ENCODE data around the gene DTNB.

The DTNB gene

DNA sequence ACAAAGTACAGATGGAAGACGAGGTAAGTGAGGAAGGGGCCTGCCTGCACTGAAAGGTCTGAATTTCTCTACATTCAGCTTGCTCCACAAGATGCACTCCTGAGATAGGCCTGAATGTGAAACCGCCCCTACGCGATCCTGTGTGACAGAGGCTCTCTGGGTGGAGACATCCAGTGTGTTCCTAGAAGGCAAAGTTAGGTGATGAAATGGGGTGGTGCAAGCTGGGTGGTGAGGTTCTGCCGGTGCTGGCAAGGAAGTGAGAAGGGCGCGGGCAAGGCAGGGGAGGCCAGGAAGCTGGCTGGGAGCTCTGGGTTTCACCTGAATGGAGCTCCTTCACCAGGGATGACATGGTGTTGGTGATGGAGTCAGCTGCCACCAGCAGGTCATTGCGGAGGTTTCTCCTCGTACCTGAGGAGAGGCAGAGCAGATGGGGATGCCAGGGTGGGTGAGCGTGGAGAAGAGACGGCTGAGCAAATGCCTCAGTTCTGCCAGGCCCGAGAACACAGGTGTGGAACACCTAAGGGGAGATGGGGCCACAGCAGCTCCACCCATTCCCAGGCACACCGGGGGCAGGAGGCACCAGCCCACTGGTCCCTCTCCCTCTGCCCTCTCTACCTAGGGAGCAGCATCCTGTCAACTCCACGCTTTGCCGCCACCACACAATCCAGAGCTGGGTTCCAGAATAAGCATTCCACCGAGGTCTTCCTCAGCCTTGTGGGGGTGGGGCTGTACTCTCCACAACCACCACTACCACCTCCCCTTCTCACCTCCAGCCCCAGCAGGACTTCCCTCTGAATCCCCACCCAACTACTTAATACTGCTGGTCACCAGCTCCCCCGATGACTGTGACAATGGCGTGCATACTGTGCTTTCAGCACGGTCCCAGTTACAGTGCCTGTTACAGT, 286.2 kb downstream of the DTNB start (continued):
- no peak for TF ChIP-seq ZBTB48 (tag by site-specific recombination; IDR thresholded peaks at IDR 0.05)
- no peak for TF ChIP-seq ZNF311 (tag by site-specific recombination; IDR thresholded peaks at IDR 0.05; ENCODE audit: borderline replicate concordance)
- TF ChIP-seq ZNF529 (tag by site-specific recombination; IDR thresholded peaks at IDR 0.05; ENCODE audit: insufficient replicate concordance), result no peak
- TF ChIP-seq ZNF473 (tag by site-specific recombination; IDR thresholded peaks at IDR 0.05), result no peak

DNA sequence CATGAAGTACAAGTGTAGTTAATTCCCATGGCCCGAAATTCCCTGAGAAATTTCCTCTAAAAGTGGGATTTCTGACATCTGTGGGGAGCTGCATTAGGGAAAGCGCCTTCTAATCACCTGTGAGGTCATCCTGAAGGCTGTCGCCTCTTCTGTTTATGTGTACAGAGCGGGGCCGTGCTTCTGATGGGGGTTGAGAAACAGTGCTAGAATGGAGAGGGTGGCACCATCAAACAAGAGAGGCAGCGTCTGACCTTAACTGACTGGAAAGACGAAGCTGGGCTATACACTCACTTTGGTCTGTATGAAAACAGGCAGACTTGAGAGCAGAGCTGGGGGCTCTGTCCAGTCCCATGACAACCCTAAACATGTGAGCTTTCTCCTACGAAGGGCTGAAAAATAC, 287.5 kb downstream of the DTNB start:
- H3K9me3 ChIP-seq (ENCODE audit: control insufficient read depth, insufficient read depth, low read depth, low read length), result no peaks in the 10 kb centered on the region
- no peaks in the 10 kb centered on the region for H3K4me1 ChIP-seq (ENCODE audit: control insufficient read depth, insufficient read depth, low read length)
- TF ChIP-seq ZNF292 (tag by site-specific recombination; IDR thresholded peaks at IDR 0.05; ENCODE audit: borderline replicate concordance, low read depth), result no peak
- TF ChIP-seq ZXDB (tag by site-specific recombination; IDR thresholded peaks at IDR 0.05), result no peak
- no peak for TF ChIP-seq ZNF645 (tag by site-specific recombination; IDR thresholded peaks at IDR 0.05)
- no peak for TF ChIP-seq ZNF157 (tag by site-specific recombination; IDR thresholded peaks at IDR 0.05)
- TF ChIP-seq ZNF776 (tag by site-specific recombination; IDR thresholded peaks at IDR 0.05; ENCODE audit: borderline replicate concordance), result no peak
- TF ChIP-seq ZNF518A (tag by site-specific recombination; conservative IDR thresholded peaks at IDR 0.05; ENCODE audit: low read depth), result no peak
- TF ChIP-seq ZNF629 (tag by site-specific recombination; IDR thresholded peaks at IDR 0.05), result no peak
- TF ChIP-seq ZNF530 (tag by site-specific recombination; IDR thresholded peaks at IDR 0.05; ENCODE audit: low read depth), result no peak
- TF ChIP-seq, protein P1, sequence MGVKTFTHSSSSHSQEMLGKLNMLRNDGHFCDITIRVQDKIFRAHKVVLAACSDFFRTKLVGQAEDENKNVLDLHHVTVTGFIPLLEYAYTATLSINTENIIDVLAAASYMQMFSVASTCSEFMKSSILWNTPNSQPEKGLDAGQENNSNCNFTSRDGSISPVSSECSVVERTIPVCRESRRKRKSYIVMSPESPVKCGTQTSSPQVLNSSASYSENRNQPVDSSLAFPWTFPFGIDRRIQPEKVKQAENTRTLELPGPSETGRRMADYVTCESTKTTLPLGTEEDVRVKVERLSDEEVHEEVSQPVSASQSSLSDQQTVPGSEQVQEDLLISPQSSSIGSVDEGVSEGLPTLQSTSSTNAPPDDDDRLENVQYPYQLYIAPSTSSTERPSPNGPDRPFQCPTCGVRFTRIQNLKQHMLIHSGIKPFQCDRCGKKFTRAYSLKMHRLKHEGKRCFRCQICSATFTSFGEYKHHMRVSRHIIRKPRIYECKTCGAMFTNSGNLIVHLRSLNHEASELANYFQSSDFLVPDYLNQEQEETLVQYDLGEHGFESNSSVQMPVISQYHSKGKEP (tag by site-specific recombination; IDR thresholded peaks at IDR 0.05), result no peak
- TF ChIP-seq PRDM6 (tag by site-specific recombination; IDR thresholded peaks at IDR 0.05), result no peak
- TF ChIP-seq ZNF280D (tag by site-specific recombination; IDR thresholded peaks at IDR 0.05), result no peak
- no peak for TF ChIP-seq MEIS1 (CRISPR knock-in tag; IDR thresholded peaks at IDR 0.05; ENCODE audit: borderline replicate concordance)
- no peak for TF ChIP-seq PRDM1 (tag by site-specific recombination; IDR thresholded peaks at IDR 0.05)
- H3K4me3 ChIP-seq (ENCODE audit: low read depth, low read length), result no peak overlapping the region
- ChIA-PET CTCF (interaction anchor here (1.6 to 3.4 kb wide), 3 partner anchors 9 to 24 kb away, joined by 5 to 17 read pairs (median 14); no protein-coding TSS in a partner anchor), POLR2A (no interaction called here)
- H3K27ac ChIP-seq (ENCODE audit: extremely low read depth, low read depth, low read length), result no peak overlapping the region
- H3K36me3 ChIP-seq (ENCODE audit: control insufficient read depth in 2 of 2, insufficient read depth in 1 of 2, low read length in 2 of 2), result peaks cover 0 to 4% of the 10 kb centered on the region in 2 experiments; a peak in 1 of 3 replicates
